Measurements from ENCODE around the gene LIMS4. TPM values are rescaled to one million over a fixed set of nuclear protein-coding genes. Genes with fewer than 3 reads are reported as not detected.
"Not testable (repeated sequence)": the region's sequence is repeated elsewhere in the genome, so short reads cannot be mapped to it uniquely, and the experiment has no call there.

The LIMS4 gene
- total RNA-seq, 1 donor from 2014 or later = not detected

GRCh38 chr2:110434565-110434964 lies 38.1 kb downstream of the LIMS4 start:
- H3K27me3 Mint-ChIP-seq (ENCODE audit: low read depth); H3K36me3 Mint-ChIP-seq (ENCODE audit: low read depth); DNase-seq (ENCODE audit: low spot score); H3K4me1 Mint-ChIP-seq (ENCODE audit: low read depth); H3K4me3 Mint-ChIP-seq (ENCODE audit: low read depth); intact Hi-C loops (cut with micrococcal nuclease); H3K27ac Mint-ChIP-seq; H3K9me3 Mint-ChIP-seq: not testable (repeated sequence)

GRCh38 chr2:110425725-110426124 lies 46.9 kb downstream of the LIMS4 start:
- H3K4me1 Mint-ChIP-seq (ENCODE audit: low read depth); H3K27ac Mint-ChIP-seq; intact Hi-C loops (cut with micrococcal nuclease); H3K9me3 Mint-ChIP-seq; H3K4me3 Mint-ChIP-seq (ENCODE audit: low read depth); DNase-seq (ENCODE audit: low spot score); H3K27me3 Mint-ChIP-seq (ENCODE audit: low read depth); H3K36me3 Mint-ChIP-seq (ENCODE audit: low read depth): not testable (repeated sequence)

- H3K4me1 Mint-ChIP-seq (ENCODE audit: low read depth); H3K9me3 Mint-ChIP-seq; DNase-seq (ENCODE audit: low spot score); H3K27ac Mint-ChIP-seq; H3K27me3 Mint-ChIP-seq (ENCODE audit: low read depth); H3K36me3 Mint-ChIP-seq (ENCODE audit: low read depth); H3K4me3 Mint-ChIP-seq (ENCODE audit: low read depth); intact Hi-C loops (cut with micrococcal nuclease): not testable (repeated sequence)
Observed at GRCh38 chr2:110424421-110424820, 48.2 kb downstream of the LIMS4 start.

- intact Hi-C loops (cut with micrococcal nuclease); H3K4me3 Mint-ChIP-seq (ENCODE audit: low read depth); H3K36me3 Mint-ChIP-seq (ENCODE audit: low read depth); H3K27ac Mint-ChIP-seq; H3K9me3 Mint-ChIP-seq; H3K4me1 Mint-ChIP-seq (ENCODE audit: low read depth); H3K27me3 Mint-ChIP-seq (ENCODE audit: low read depth); DNase-seq (ENCODE audit: low spot score): not testable (repeated sequence)
Observed at GRCh38 chr2:110423574-110423962, 49.0 kb downstream of the LIMS4 start.

- H3K9me3 Mint-ChIP-seq; H3K4me1 Mint-ChIP-seq (ENCODE audit: low read depth); H3K27me3 Mint-ChIP-seq (ENCODE audit: low read depth); intact Hi-C loops (cut with micrococcal nuclease); DNase-seq (ENCODE audit: low spot score); H3K27ac Mint-ChIP-seq; H3K4me3 Mint-ChIP-seq (ENCODE audit: low read depth); H3K36me3 Mint-ChIP-seq (ENCODE audit: low read depth): not testable (repeated sequence)
Observed at GRCh38 chr2:110422852-110423573, 49.6 kb downstream of the LIMS4 start.

GRCh38 chr2:110420641-110421354 lies 51.8 kb downstream of the LIMS4 start:
- not testable (repeated sequence) for H3K4me3 Mint-ChIP-seq (ENCODE audit: low read depth); H3K9me3 Mint-ChIP-seq

GRCh38 chr2:110407142-110407541 lies 65.5 kb downstream of the LIMS4 start:
- H3K9me3 Mint-ChIP-seq; H3K36me3 Mint-ChIP-seq (ENCODE audit: low read depth); H3K27ac Mint-ChIP-seq; DNase-seq (ENCODE audit: low spot score); H3K4me3 Mint-ChIP-seq (ENCODE audit: low read depth); intact Hi-C loops (cut with micrococcal nuclease); H3K27me3 Mint-ChIP-seq (ENCODE audit: low read depth); H3K4me1 Mint-ChIP-seq (ENCODE audit: low read depth): not testable (repeated sequence)

More at GRCh38 chr2:110420641-110421354, 51.8 kb downstream of the LIMS4 start:
- H3K36me3 Mint-ChIP-seq (ENCODE audit: low read depth); H3K27me3 Mint-ChIP-seq (ENCODE audit: low read depth); H3K4me1 Mint-ChIP-seq (ENCODE audit: low read depth); intact Hi-C loops (cut with micrococcal nuclease); H3K27ac Mint-ChIP-seq; DNase-seq (ENCODE audit: low spot score): not testable (repeated sequence)

GRCh38 chr2:110404988-110405387 lies 67.6 kb downstream of the LIMS4 start:
- intact Hi-C loops (cut with micrococcal nuclease); H3K27ac Mint-ChIP-seq; H3K9me3 Mint-ChIP-seq; DNase-seq (ENCODE audit: low spot score); H3K27me3 Mint-ChIP-seq (ENCODE audit: low read depth); H3K4me3 Mint-ChIP-seq (ENCODE audit: low read depth); H3K4me1 Mint-ChIP-seq (ENCODE audit: low read depth); H3K36me3 Mint-ChIP-seq (ENCODE audit: low read depth): not testable (repeated sequence)

GRCh38 chr2:110404246-110404645 lies 68.4 kb downstream of the LIMS4 start:
- intact Hi-C loops (cut with micrococcal nuclease); H3K9me3 Mint-ChIP-seq; H3K4me1 Mint-ChIP-seq (ENCODE audit: low read depth); H3K27ac Mint-ChIP-seq; H3K27me3 Mint-ChIP-seq (ENCODE audit: low read depth); H3K4me3 Mint-ChIP-seq (ENCODE audit: low read depth); H3K36me3 Mint-ChIP-seq (ENCODE audit: low read depth); DNase-seq (ENCODE audit: low spot score): not testable (repeated sequence)

GRCh38 chr2:110401001-110401618 lies 71.5 kb downstream of the LIMS4 start:
- intact Hi-C loops (cut with micrococcal nuclease); H3K27me3 Mint-ChIP-seq (ENCODE audit: low read depth); H3K9me3 Mint-ChIP-seq; H3K4me3 Mint-ChIP-seq (ENCODE audit: low read depth); H3K4me1 Mint-ChIP-seq (ENCODE audit: low read depth); H3K36me3 Mint-ChIP-seq (ENCODE audit: low read depth); DNase-seq (ENCODE audit: low spot score); H3K27ac Mint-ChIP-seq: not testable (repeated sequence)

GRCh38 chr2:110399378-110399777 lies 73.2 kb downstream of the LIMS4 start:
- H3K9me3 Mint-ChIP-seq; DNase-seq (ENCODE audit: low spot score); H3K4me3 Mint-ChIP-seq (ENCODE audit: low read depth); H3K4me1 Mint-ChIP-seq (ENCODE audit: low read depth); H3K27ac Mint-ChIP-seq; H3K27me3 Mint-ChIP-seq (ENCODE audit: low read depth); intact Hi-C loops (cut with micrococcal nuclease); H3K36me3 Mint-ChIP-seq (ENCODE audit: low read depth): not testable (repeated sequence)

- H3K4me3 Mint-ChIP-seq (ENCODE audit: low read depth); H3K4me1 Mint-ChIP-seq (ENCODE audit: low read depth); H3K27me3 Mint-ChIP-seq (ENCODE audit: low read depth); DNase-seq (ENCODE audit: low spot score); H3K9me3 Mint-ChIP-seq; H3K36me3 Mint-ChIP-seq (ENCODE audit: low read depth); H3K27ac Mint-ChIP-seq; intact Hi-C loops (cut with micrococcal nuclease): not testable (repeated sequence)
Observed at GRCh38 chr2:110395990-110396389, 76.6 kb downstream of the LIMS4 start.
